Right lobe of liver (tissue), 4 donors: ENCODE measurements around the gene LIPE.

Experiments
- POLR2A ChIP-seq: fragments of 450-650 bp; IDR thresholded peaks from one replicate; pipeline ENCODE4 v1.6.1; 2017; ENCODE audit warnings: antibody characterized with exemption, mild to moderate bottlenecking
- TF ChIP-seq, protein P1 (sequence below), 4 donors: fragments of 200-600 bp in 3 of 4; fragments of 450-650 bp in 1 of 4; IDR thresholded peaks; one replicate each; pipeline versions ENCODE4 v1.5.1 to v1.8.0; 2016 to 2022; ENCODE audit warnings: antibody characterized with exemption in 4 of 4, mild to moderate bottlenecking in 2 of 4
- donor health status: DM: no; HTN: no; CAD: no.
- donor health status: DM: no; HTN: no; CAD: no.
- donor health status: DM: no; HTN: yes; CAD: no.

DNA sequence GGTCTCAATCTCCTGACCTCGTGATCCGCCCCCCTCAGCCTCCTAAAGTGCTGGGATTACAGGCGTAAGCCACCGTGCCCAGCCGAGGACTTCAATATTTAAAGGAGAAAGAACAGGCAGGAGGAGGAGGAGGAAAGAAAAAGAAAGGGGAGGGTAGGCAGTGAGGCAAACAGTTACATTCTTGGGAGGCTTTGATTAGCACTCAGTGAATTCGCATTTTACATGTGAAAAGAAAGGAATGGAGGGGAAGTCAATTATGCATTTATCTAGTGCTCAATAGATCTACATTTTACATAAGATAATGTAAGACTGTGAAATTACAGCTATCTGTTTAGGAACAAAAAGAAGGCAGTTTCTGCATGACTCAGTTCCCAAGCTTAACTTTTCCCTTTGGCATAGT lies 46.5 kb upstream of the LIPE start:
- TF ChIP-seq POLR2A, result no peak
- TF ChIP-seq, protein P1, sequence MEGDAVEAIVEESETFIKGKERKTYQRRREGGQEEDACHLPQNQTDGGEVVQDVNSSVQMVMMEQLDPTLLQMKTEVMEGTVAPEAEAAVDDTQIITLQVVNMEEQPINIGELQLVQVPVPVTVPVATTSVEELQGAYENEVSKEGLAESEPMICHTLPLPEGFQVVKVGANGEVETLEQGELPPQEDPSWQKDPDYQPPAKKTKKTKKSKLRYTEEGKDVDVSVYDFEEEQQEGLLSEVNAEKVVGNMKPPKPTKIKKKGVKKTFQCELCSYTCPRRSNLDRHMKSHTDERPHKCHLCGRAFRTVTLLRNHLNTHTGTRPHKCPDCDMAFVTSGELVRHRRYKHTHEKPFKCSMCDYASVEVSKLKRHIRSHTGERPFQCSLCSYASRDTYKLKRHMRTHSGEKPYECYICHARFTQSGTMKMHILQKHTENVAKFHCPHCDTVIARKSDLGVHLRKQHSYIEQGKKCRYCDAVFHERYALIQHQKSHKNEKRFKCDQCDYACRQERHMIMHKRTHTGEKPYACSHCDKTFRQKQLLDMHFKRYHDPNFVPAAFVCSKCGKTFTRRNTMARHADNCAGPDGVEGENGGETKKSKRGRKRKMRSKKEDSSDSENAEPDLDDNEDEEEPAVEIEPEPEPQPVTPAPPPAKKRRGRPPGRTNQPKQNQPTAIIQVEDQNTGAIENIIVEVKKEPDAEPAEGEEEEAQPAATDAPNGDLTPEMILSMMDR (IDR thresholded peaks at IDR 0.05), result no peak
